PC-3 (cell line): ENCODE data around the gene RABAC1. TPM values are rescaled to one million over a fixed set of nuclear protein-coding genes. Genes with fewer than 3 reads are reported as not detected.

Source experiments
- ATAC-seq: fragments of 200-7000 bp; cut with Tn5 transposase; 2 replicates; pipeline ENCODE4 v1.9.1; 2020; ENCODE audit warnings: mild to moderate bottlenecking, moderate library complexity
- BruUV-seq: library from RNA; stranded (reverse); fragments of 400-500 nt; replicated peaks from 2 replicates; lab custom pipeline; 2021; lab: Mats Ljungman, UMichigan
- CTCF ChIA-PET: fragments of 300-600 bp; sonication (Branson Sonifier 250); formaldehyde crosslinking; loops from one replicate; lab custom pipeline; 2022; ENCODE audit warnings: antibody characterized with exemption; lab: Charles Lee
- POLR2A ChIA-PET: fragments of 300-600 bp; sonication (Branson Sonifier 250); formaldehyde crosslinking; loops from one replicate; lab custom pipeline; 2022; ENCODE audit warnings: antibody characterized with exemption; ENCODE audit not compliant: unreplicated experiment; lab: Charles Lee
- DNase-seq: peaks from one replicate; pipeline ENCODE4 v3.0.0-alpha.2; 2015
- H2AFZ ChIP-seq: fragments of 300-600 bp; sonication (generic); 2 replicates; pipeline ENCODE4 v1.6.0; 2016; ENCODE audit warnings: antibody characterized with exemption, low read length
- H3F3A ChIP-seq: fragments of 300-600 bp; sonication (generic); one replicate; pipeline ENCODE4 v1.6.0; 2017; ENCODE audit warnings: antibody characterized with exemption, low read length, control low read depth, mild to moderate bottlenecking; ENCODE audit not compliant: unreplicated experiment
- H3K27ac ChIP-seq: fragments of 300-600 bp; sonication (generic); 2 replicates; pipeline ENCODE4 v1.5.1; 2016; ENCODE audit warnings: mild to moderate bottlenecking, low read length
- H3K27me3 ChIP-seq: fragments of 300-600 bp; sonication (generic); 2 replicates; pipeline ENCODE4 v1.6.1; 2016; ENCODE audit warnings: low read length, mixed read lengths
- H3K36me3 ChIP-seq: fragments of 300-600 bp; sonication (generic); 2 replicates; pipeline ENCODE4 v1.6.1; 2016; ENCODE audit warnings: low read depth, mixed run types, low read length, mixed read lengths
- H3K4me1 ChIP-seq: fragments of 300-600 bp; sonication (generic); 2 replicates; pipeline ENCODE4 v1.5.1; 2016; ENCODE audit warnings: low read length; ENCODE audit not compliant: insufficient read depth
- H3K4me2 ChIP-seq: fragments of 300-600 bp; sonication (generic); 2 replicates; pipeline ENCODE4 v1.6.0; 2016; ENCODE audit warnings: low read length
- H3K4me3 ChIP-seq: fragments of 300-600 bp; sonication (generic); 2 replicates; pipeline ENCODE4 v1.5.1; 2016; ENCODE audit warnings: mild to moderate bottlenecking, low read length, mixed read lengths
- H3K79me2 ChIP-seq: fragments of 300-600 bp; sonication (generic); 2 replicates; pipeline ENCODE4 v1.6.1; 2017; ENCODE audit warnings: low read length, mixed read lengths
- H3K9ac ChIP-seq: fragments of 300-600 bp; sonication (generic); 2 replicates; pipeline ENCODE4 v1.6.0; 2016; ENCODE audit warnings: mild to moderate bottlenecking, low read length
- H3K9me2 ChIP-seq: fragments of 300-600 bp; sonication (generic); replicated peaks from 2 replicates; pipeline ENCODE4 v1.6.1; 2016; ENCODE audit warnings: mixed run types, low read length, mixed read lengths
- H3K9me3 ChIP-seq: fragments of 300-600 bp; sonication (generic); 2 replicates; pipeline ENCODE4 v1.6.1; 2016; ENCODE audit warnings: low read length, mixed read lengths
- H4K20me1 ChIP-seq: fragments of 300-600 bp; sonication (generic); 2 replicates; pipeline ENCODE4 v1.6.1; 2016; ENCODE audit warnings: low read length, mixed read lengths
- CTCF ChIP-seq: fragments of 300-600 bp; sonication (generic); conservative IDR thresholded peaks from 2 replicates; pipeline ENCODE4 v1.5.1; 2017; ENCODE audit warnings: antibody characterized with exemption, low read depth, mild to moderate bottlenecking, low read length
- EZH2 ChIP-seq: fragments of 300-600 bp; sonication (generic); IDR thresholded peaks from one replicate; pipeline ENCODE4 v1.6.1; 2017; ENCODE audit warnings: antibody characterized with exemption, mild to moderate bottlenecking, low read length; ENCODE audit not compliant: unreplicated experiment
- EZH2phosphoT487 ChIP-seq: fragments of 300-600 bp; sonication (generic); IDR thresholded peaks from 2 replicates; pipeline ENCODE4 v1.6.1; 2018; ENCODE audit warnings: mild to moderate bottlenecking, antibody characterized with exemption, low read length, borderline replicate concordance
- intact Hi-C: fragments of 100-400 bp; cut with micrococcal nuclease; formaldehyde crosslinking; loops from 2 replicates; pipeline ENCODE4 v1.9.0; 2023
- total RNA-seq: library from RNA; depleted of rRNA; stranded (reverse); fragments of >200 nt; gene quantifications from 2 replicates; pipeline ENCODE4 v1.2.3, GENCODE V29; 2014

Gene RABAC1
- total RNA-seq, 1 experiment from 2014 or later = 158 TPM

DNA sequence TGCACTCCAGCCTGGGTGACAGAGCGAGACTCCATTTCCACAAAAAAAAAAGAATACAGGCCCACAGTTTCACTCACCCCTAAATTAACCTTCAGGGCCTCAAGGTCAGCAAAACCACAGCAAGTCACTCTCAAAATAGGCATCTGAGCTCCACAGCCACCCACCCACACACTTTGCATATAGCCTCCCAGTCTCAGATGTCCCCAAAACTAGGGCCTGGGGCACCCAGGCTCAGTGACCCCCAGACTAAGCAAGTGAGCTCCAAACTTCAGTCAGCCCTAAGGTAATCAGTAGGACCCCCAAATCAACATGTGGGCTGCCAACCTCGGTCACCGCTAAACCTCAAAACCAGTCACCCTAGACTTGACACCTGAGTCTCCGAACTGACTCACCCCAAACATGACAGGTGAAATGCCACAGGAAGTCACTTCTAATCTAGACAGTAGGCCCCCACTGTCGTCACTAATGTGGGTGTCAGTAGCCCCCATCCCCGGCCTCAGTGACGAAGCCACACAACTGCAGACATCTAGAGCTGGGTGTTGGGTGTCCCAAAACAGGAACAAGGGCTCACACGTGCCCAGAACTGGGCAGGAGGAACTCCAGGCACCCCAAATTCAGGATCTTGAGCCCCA, 13.9 kb downstream of the RABAC1 start:
- Histone ChIP-seq H4K20me1 (no peaks in the 10 kb centered on the region), H3K9me2 (no peaks in the 10 kb centered on the region), H3K27me3 (no peaks in the 10 kb centered on the region), H3K4me3 (no peak overlapping the region), H3K4me2 (no peak overlapping the region), H3K9ac (no peak overlapping the region), H3K36me3 (no peaks in the 10 kb centered on the region), H3F3A (no peaks in the 10 kb centered on the region), H3K4me1 (no peaks in the 10 kb centered on the region), H3K27ac (no peak overlapping the region), H3K79me2 (no peaks in the 10 kb centered on the region), H3K9me3 (no peaks in the 10 kb centered on the region), H2AFZ (no peak overlapping the region)
- ChIA-PET POLR2A (no interaction called here), CTCF (no interaction called here)
- TF ChIP-seq EZH2phosphoT487 = no peak
- TF ChIP-seq CTCF = no peak
- no peak for TF ChIP-seq EZH2
- BruUV-seq = no TSS peak
- DNase-seq = no peak
- intact Hi-C loops = no loop called here
- no peak for ATAC-seq

- Histone ChIP-seq H3K4me3 (no peak overlapping the region), H3K9ac (no peak overlapping the region), H2AFZ (no peak overlapping the region), H3K36me3 (no peaks in the 10 kb centered on the region), H3K79me2 (no peaks in the 10 kb centered on the region), H4K20me1 (no peaks in the 10 kb centered on the region), H3K27ac (no peak overlapping the region), H3K4me2 (no peak overlapping the region), H3K9me2 (no peaks in the 10 kb centered on the region), H3F3A (no peaks in the 10 kb centered on the region), H3K4me1 (no peaks in the 10 kb centered on the region), H3K9me3 (no peaks in the 10 kb centered on the region), H3K27me3 (no peaks in the 10 kb centered on the region)
- POLR2A ChIA-PET = no interaction called here
- intact Hi-C loops = no loop called here
- no peak for DNase-seq
- CTCF ChIA-PET = no interaction called here
- BruUV-seq = no TSS peak
- ATAC-seq = no peak
- TF ChIP-seq EZH2 = no peak
- TF ChIP-seq CTCF = no peak
- no peak for TF ChIP-seq EZH2phosphoT487
These were observed 14.8 kb downstream of the RABAC1 start for GRCh38 chr19:41944336-41944735.

DNA sequence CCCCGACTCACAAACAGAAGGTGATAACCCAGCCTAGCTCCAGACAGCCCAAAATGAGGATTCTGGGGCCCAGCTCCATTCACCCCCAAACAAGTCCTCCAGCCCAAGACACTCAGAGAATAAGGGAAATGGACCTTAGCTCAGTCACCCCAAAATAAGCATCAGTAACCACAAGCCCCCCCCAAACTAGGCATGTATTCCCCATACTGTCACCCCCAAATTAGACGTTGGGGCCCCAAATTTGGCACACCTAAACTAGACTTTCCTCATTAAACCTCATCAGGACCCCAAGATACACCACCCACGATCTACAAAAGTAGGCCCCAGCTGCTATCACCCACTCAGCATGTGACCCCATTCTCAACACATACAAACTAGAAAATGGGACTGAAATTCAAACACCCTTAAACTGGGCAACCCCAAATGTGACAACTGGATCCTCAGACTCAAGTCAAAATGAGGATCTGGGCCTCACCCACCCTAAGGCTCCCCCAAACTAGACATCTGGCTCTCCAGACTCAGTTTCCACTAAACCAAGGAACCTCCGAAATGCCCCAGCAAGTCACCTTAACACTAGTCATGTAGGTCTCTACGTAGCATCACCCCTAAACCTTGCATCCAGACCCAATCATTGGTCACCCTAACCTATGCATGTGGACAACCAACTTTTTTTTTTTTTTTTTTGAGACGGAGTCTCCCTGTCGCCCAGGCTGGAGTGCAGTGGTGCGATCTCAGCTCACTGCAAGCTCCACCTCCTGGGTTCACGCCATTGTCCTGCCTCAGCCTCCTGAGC, 17.5 kb downstream of the RABAC1 start:
- Histone ChIP-seq H3K79me2 (no peaks in the 10 kb centered on the region), H3K4me1 (0 out of 2 replicates have a peak, but pooled peaks cover 2% of the 10 kb centered on the region), H3F3A (no peaks in the 10 kb centered on the region), H3K27ac (no peak overlapping the region), H3K9me2 (no peaks in the 10 kb centered on the region), H4K20me1 (no peaks in the 10 kb centered on the region), H3K4me2 (no peak overlapping the region), H3K27me3 (no peaks in the 10 kb centered on the region), H3K36me3 (no peaks in the 10 kb centered on the region), H3K4me3 (no peak overlapping the region), H3K9ac (no peak overlapping the region), H3K9me3 (no peaks in the 10 kb centered on the region), H2AFZ (no peak overlapping the region)
- no peak for ATAC-seq
- TF ChIP-seq EZH2phosphoT487 = no peak
- TF ChIP-seq EZH2 = no peak
- no peak for TF ChIP-seq CTCF
- DNase-seq = no peak
- intact Hi-C loops = no loop called here
- CTCF ChIA-PET = no interaction called here
- BruUV-seq = no TSS peak
- POLR2A ChIA-PET = no interaction called here
